ENCODE measurements around the gene PRR35. TPM values are rescaled to one million over a fixed set of nuclear protein-coding genes. Genes with fewer than 3 reads are reported as not detected.

The PRR35 gene
- total and polyA plus RNA-seq, 8 donors = not detected

DNA sequence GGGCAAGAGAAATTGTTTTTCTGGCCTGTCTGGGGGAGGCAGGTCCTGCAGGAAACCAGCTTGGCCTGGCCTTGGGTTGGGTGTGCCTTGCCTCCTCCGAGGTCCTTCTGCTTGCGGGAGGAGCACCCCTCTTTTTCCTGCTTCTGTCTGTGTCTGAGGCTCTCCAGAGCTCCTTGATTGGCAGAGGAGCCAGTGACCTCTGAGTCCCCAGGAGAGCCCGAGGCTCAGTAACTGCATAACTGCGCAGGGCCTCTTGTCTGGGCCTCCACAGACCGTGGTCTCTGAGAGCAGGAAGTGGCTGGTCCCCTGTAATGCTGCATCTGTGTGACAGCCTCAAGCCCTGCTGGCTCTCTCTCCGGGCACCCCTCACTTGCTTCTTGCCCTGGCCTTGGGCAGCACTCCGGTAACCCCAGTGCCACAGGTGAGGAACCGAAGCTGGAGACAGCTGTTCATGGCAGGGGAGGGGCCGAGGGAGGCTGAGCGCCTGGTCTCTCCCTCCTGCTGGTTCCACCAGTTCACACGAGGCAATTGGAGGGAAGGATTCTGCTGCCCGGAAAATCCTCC is 31.1 kb upstream of the PRR35 start:
- intact Hi-C loops (cut with DNase I; ENCODE audit: low total_unique reads) = no loop called here
- no peak for DNase-seq
- Histone ChIP-seq H3K4me1 (peaks cover 50 to 77% (median 74%) of the 10 kb centered on the region in 4 donors), H3K36me3 (peaks cover 0 to 8% (median 5%) of the 10 kb centered on the region in 4 donors), H3K9me3 (no peaks in the 10 kb centered on the region), H3K27me3 (no peaks in the 10 kb centered on the region), H3K27ac (peak overlapping the region; percentile 68 to 98 (median 91)), H3K4me3 (peak overlapping the region; percentile 64 to 90 (median 78))
- 29 to 37% (median 33%) methylated on average over 7 to 12 of the region's 12 CpGs for WGBS, 5 donors
- no peak for TF ChIP-seq CTCF (IDR thresholded peaks at IDR 0.05)
- no peak for TF ChIP-seq POLR2AphosphoS5 (IDR thresholded peaks at IDR 0.05)
- TF ChIP-seq POLR2A (IDR thresholded peaks at IDR 0.05) = no peak
- no peak for TF ChIP-seq EP300 (IDR thresholded peaks at IDR 0.05)

GRCh38 chr16:530111-530817 is 29.9 kb upstream of the PRR35 start:
- no peaks in the 10 kb centered on the region for H3K27me3 ChIP-seq
- DNase-seq = no peak
- H3K36me3 ChIP-seq = peaks cover 0 to 18% (median 9%) of the 10 kb centered on the region in 4 donors
- no peaks in the 10 kb centered on the region for H3K9me3 ChIP-seq
- no peak for TF ChIP-seq EP300 (IDR thresholded peaks at IDR 0.05)
- H3K4me3 ChIP-seq = peak overlapping the region in 1 of 4 donors; percentile 90
- peaks cover 61 to 77% (median 76%) of the 10 kb centered on the region in 4 donors for H3K4me1 ChIP-seq
- intact Hi-C loops (cut with DNase I; ENCODE audit: low total_unique reads) = no loop called here
- 52 to 85% (median 68%) methylated on average over 14 to 23 of the region's 23 CpGs for WGBS, 5 donors
- H3K27ac ChIP-seq = peak overlapping the region in 3 of 5 donors; percentile 88 to 98 (median 98)

GRCh38 chr16:531494-532125 is 28.6 kb upstream of the PRR35 start:
- intact Hi-C loops (cut with DNase I; ENCODE audit: low total_unique reads) = no loop called here
- Histone ChIP-seq H3K27ac (no peak overlapping the region), H3K4me3 (no peak overlapping the region), H3K4me1 (peaks cover 55 to 75% (median 70%) of the 10 kb centered on the region in 4 donors), H3K27me3 (no peaks in the 10 kb centered on the region), H3K9me3 (no peaks in the 10 kb centered on the region), H3K36me3 (peaks cover 0 to 31% (median 17%) of the 10 kb centered on the region in 4 donors)
- TF ChIP-seq EP300 (IDR thresholded peaks at IDR 0.05) (no peak), POLR2AphosphoS5 (IDR thresholded peaks at IDR 0.05) (no peak), CTCF (IDR thresholded peaks at IDR 0.05) (no peak), POLR2A (IDR thresholded peaks at IDR 0.05) (no peak)
- 86 to 93% (median 90%) methylated on average over 11 to 16 of the region's 16 CpGs for WGBS, 5 donors
- no peak for DNase-seq

DNA sequence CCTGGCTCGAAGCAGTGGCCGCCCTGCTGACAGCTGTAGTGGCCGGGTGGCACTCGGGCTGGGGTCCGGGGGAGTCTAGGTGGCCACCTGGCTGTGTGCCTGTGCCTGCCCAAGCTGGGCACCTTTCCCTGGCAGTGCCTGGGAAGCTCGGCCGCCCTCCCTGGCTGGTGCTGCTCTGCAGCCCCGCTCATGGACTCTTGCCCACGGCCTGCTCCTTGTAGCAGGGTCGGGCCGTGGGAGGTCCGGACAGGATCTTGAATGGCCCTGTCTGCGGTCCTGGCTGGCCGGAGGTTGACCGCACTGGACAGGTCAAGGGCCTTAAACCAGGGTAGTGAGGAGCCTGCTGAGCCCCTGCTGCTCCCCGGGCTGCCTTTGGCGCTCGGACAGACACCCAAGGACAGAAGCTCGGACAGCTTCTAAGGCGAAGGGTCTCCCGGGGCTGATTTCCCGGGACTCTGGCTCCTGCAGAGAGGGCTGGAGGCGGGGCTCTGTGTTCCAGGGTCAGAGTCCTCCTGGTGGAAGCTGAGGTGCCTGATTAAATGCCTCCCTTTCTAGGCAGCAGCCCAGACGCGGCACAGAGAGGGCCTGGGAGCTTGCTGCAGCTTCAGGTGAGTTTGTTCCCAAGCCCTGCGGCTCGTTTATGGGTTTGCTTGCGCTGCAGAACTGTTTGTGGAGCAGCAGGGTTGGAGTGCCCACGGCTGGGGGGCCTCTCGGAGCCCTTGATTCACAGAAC is 26.6 kb upstream of the PRR35 start:
- Histone ChIP-seq H3K36me3 (peaks cover 8 to 51% (median 36%) of the 10 kb centered on the region in 4 donors), H3K27me3 (no peaks in the 10 kb centered on the region), H3K27ac (peak overlapping the region; percentile 66 to 79 (median 73)), H3K9me3 (no peaks in the 10 kb centered on the region), H3K4me1 (peaks cover 51 to 73% (median 66%) of the 10 kb centered on the region in 4 donors), H3K4me3 (peak overlapping the region in 3 of 4 donors; percentile 6 to 33 (median 17))
- intact Hi-C loops (cut with DNase I; ENCODE audit: low total_unique reads) = no loop called here
- peak; percentile 77 to 81 for DNase-seq
- TF ChIP-seq POLR2AphosphoS5 (IDR thresholded peaks at IDR 0.05) (peak in 2 of 3 donors; percentile 25 to 38), CTCF (IDR thresholded peaks at IDR 0.05) (no peak)
- 27 to 62% (median 57%) methylated on average over 15 to 30 of the region's 30 CpGs for WGBS, 5 donors

Measured in stomach (tissue), 9 donors.